HepG2 (cell line): Measurements from ENCODE around the gene AGMO.

Source experiments
- MBD4 ChIP-seq: IDR thresholded peaks from 2 replicates; pipeline ENCODE4 v1.6.1; 2012; ENCODE audit warnings: low read length, inconsistent platforms, borderline replicate concordance
- PREB ChIP-seq: sonication (generic); formaldehyde crosslinking; IDR thresholded peaks from 2 replicates; pipeline ENCODE4 v1.4.0; 2020; ENCODE audit warnings: missing genetic modification reagents
- ZKSCAN8 ChIP-seq: IDR thresholded peaks from 2 replicates; pipeline ENCODE4 v1.6.1; 2016; ENCODE audit warnings: borderline replicate concordance, missing genetic modification reagents, missing compliant biosample characterization
- ZNF468 ChIP-seq: sonication (generic); formaldehyde crosslinking; IDR thresholded peaks from 2 replicates; pipeline ENCODE4 v1.8.0; 2022; ENCODE audit warnings: mild to moderate bottlenecking, moderate library complexity, missing genetic modification reagents
- TF ChIP-seq, protein P1 (sequence below): sonication (generic); formaldehyde crosslinking; IDR thresholded peaks from 2 replicates; pipeline ENCODE4 v1.8.0; 2022; ENCODE audit warnings: mild to moderate bottlenecking, missing genetic modification reagents, borderline replicate concordance
- TF ChIP-seq, protein P2 (sequence below): sonication (generic); formaldehyde crosslinking; IDR thresholded peaks from 2 replicates; pipeline ENCODE4 v1.8.1; 2023; ENCODE audit warnings: mild to moderate bottlenecking, missing genetic modification reagents
- TF ChIP-seq, protein P3 (sequence below): IDR thresholded peaks from 2 replicates; pipeline ENCODE4 v1.6.1; 2016

- TF ChIP-seq PREB (CRISPR knock-in tag) = no peak
- TF ChIP-seq, protein P1, sequence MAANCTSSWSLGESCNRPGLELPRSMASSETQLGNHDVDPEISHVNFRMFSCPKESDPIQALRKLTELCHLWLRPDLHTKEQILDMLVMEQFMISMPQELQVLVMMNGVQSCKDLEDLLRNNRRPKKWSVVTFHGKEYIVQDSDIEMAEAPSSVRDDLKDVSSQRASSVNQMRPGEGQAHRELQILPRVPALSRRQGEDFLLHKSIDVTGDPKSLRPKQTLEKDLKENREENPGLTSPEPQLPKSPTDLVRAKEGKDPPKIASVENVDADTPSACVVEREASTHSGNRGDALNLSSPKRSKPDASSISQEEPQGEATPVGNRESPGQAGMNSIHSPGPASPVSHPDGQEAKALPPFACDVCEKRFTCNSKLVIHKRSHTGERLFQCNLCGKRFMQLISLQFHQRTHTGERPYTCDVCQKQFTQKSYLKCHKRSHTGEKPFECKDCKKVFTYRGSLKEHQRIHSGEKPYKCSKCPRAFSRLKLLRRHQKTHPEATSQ (CRISPR knock-in tag) = no peak
- no peak for TF ChIP-seq ZNF468 (CRISPR knock-in tag)
- TF ChIP-seq, protein P2, sequence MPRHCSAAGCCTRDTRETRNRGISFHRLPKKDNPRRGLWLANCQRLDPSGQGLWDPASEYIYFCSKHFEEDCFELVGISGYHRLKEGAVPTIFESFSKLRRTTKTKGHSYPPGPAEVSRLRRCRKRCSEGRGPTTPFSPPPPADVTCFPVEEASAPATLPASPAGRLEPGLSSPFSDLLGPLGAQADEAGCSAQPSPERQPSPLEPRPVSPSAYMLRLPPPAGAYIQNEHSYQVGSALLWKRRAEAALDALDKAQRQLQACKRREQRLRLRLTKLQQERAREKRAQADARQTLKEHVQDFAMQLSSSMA (CRISPR knock-in tag) = no peak
- no peak for TF ChIP-seq ZKSCAN8 (CRISPR knock-in tag)
- TF ChIP-seq, protein P3, sequence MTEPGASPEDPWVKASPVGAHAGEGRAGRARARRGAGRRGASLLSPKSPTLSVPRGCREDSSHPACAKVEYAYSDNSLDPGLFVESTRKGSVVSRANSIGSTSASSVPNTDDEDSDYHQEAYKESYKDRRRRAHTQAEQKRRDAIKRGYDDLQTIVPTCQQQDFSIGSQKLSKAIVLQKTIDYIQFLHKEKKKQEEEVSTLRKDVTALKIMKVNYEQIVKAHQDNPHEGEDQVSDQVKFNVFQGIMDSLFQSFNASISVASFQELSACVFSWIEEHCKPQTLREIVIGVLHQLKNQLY (CRISPR knock-in tag) = no peak
- no peak for TF ChIP-seq MBD4
Measured at GRCh38 chr7:15507171-15507570, 54.6 kb downstream of the AGMO start.
